Lung (tissue), 12 donors: ENCODE data around the gene AXIN1. TPM values are rescaled to one million over a fixed set of nuclear protein-coding genes. Genes with fewer than 3 reads are reported as not detected.

ENCODE experiments used
- ATAC-seq: fragments of 200-7000 bp; cut with Tn5 transposase; one replicate; pipeline ENCODE4 v1.9.1; 2020; ENCODE audit warnings: moderate number of reproducible peaks; ENCODE audit not compliant: insufficient read depth, low FRiP score
- DNase-seq, 3 donors: peaks; one replicate each; pipeline ENCODE4 v3.0.0-alpha.2; 2013 to 2017
- H3K27ac ChIP-seq, 2 donors: one replicate each; pipeline ENCODE4 v1.5.1; 2013; ENCODE audit warnings: mild to moderate bottlenecking in 2 of 2, moderate library complexity in 2 of 2, control low read depth in 1 of 2, inconsistent platforms in 1 of 2, low read depth in 1 of 2, low read length in 1 of 2
- H3K27me3 ChIP-seq, 3 donors: one replicate each; pipeline ENCODE4 v1.5.1; 2013; ENCODE audit warnings: low read length in 2 of 3; ENCODE audit not compliant: control insufficient read depth in 3 of 3, insufficient read depth in 3 of 3
- H3K36me3 ChIP-seq, 4 donors: one replicate each; pipeline ENCODE4 v1.5.1; 2013; ENCODE audit warnings: low read length in 4 of 4, mild to moderate bottlenecking in 1 of 4, moderate library complexity in 1 of 4; ENCODE audit not compliant: control insufficient read depth in 4 of 4, insufficient read depth in 4 of 4
- H3K4me1 ChIP-seq, 5 donors: one replicate each; pipeline ENCODE4 v1.5.1; 2013; ENCODE audit warnings: low read length in 5 of 5, mild to moderate bottlenecking in 2 of 5, moderate library complexity in 1 of 5; ENCODE audit not compliant: control insufficient read depth in 5 of 5, insufficient read depth in 5 of 5
- H3K4me3 ChIP-seq: one replicate; pipeline ENCODE4 v1.5.1; 2013; ENCODE audit warnings: mild to moderate bottlenecking, control low read depth, moderate library complexity
- H3K9ac ChIP-seq, 2 donors: one replicate each; pipeline ENCODE4 v1.5.1; 2013; ENCODE audit warnings: low read length in 2 of 2, control low read depth in 1 of 2; ENCODE audit not compliant: insufficient read depth in 1 of 2
- H3K9me3 ChIP-seq, 4 donors: one replicate each; pipeline ENCODE4 v1.5.1; 2013; ENCODE audit warnings: low read length in 3 of 4, mild to moderate bottlenecking in 1 of 4, moderate library complexity in 1 of 4; ENCODE audit not compliant: control insufficient read depth in 4 of 4, insufficient read depth in 3 of 4
- WGBS, 2 donors: extraction: QIAGEN DNeasy Blood & Tissue Kit; methylation state at CpG; one replicate each; pipeline ENCODE4 v1.1.7; 2013; 5-methylcytosine and 5-hydroxymethylcytosine counted together
- polyA plus RNA-seq, 2 donors: library from polyadenylated mRNA; stranded (reverse); fragments of 200-250 nt; gene quantifications; one replicate each; pipeline ENCODE4 v1.2.1, GENCODE V29; 2013
- total RNA-seq, 2 donors: library from RNA; depleted of rRNA in 1 of 2; stranded (reverse); fragments of >200 nt in 1 of 2; gene quantifications; one replicate each; pipeline ENCODE4 v1.2.1, GENCODE V29; 2014 to 2021
- TF ChIP-seq, protein P1 (sequence below): IDR thresholded peaks from 2 replicates; pipeline ENCODE4 v1.5.1; 2012; ENCODE audit warnings: mild to moderate bottlenecking; ENCODE audit errors: control extremely low read depth, extremely low read depth
- donor health status: control.
- donor health status: control.
- donor health status: Bipolar disorder and iron deficiency.
- donor health status: healthy.
- donor health status: DM: yes; HTN: yes; CAD: no.

The AXIN1 gene
- total and polyA plus RNA-seq, 4 donors = 16.9 to 25.9 (median 19.4) TPM

GRCh38 chr16:381012-381788, 28.7 kb upstream of the AXIN1 start:
- ATAC-seq (peak; percentile 6), DNase-seq (peak in 2 of 3 donors; percentile 23 to 41)
- Histone ChIP-seq H3K9ac (no peak overlapping the region), H3K9me3 (no peaks in the 10 kb centered on the region), H3K27me3 (no peaks in the 10 kb centered on the region), H3K27ac (peak overlapping the region; percentile 61 to 75), H3K36me3 (peaks cover 0 to 16% (median under 1%) of the 10 kb centered on the region in 4 donors), H3K4me1 (peaks cover 0 to 23% (median 4%) of the 10 kb centered on the region in 5 donors), H3K4me3 (peak overlapping the region; percentile 71)
- TF ChIP-seq, protein P1, sequence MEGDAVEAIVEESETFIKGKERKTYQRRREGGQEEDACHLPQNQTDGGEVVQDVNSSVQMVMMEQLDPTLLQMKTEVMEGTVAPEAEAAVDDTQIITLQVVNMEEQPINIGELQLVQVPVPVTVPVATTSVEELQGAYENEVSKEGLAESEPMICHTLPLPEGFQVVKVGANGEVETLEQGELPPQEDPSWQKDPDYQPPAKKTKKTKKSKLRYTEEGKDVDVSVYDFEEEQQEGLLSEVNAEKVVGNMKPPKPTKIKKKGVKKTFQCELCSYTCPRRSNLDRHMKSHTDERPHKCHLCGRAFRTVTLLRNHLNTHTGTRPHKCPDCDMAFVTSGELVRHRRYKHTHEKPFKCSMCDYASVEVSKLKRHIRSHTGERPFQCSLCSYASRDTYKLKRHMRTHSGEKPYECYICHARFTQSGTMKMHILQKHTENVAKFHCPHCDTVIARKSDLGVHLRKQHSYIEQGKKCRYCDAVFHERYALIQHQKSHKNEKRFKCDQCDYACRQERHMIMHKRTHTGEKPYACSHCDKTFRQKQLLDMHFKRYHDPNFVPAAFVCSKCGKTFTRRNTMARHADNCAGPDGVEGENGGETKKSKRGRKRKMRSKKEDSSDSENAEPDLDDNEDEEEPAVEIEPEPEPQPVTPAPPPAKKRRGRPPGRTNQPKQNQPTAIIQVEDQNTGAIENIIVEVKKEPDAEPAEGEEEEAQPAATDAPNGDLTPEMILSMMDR = no peak
- 1% methylated on average over 30 to 73 of the region's 73 CpGs for WGBS, 2 donors

GRCh38 chr16:380762-381011, 28.2 kb upstream of the AXIN1 start:
- H3K4me1 ChIP-seq = peaks cover 0 to 23% (median 4%) of the 10 kb centered on the region in 5 donors
- no peaks in the 10 kb centered on the region for H3K27me3 ChIP-seq
- no peak overlapping the region for H3K9ac ChIP-seq
- H3K36me3 ChIP-seq = peaks cover 0 to 21% (median 3%) of the 10 kb centered on the region in 4 donors
- peak overlapping the region; percentile 71 for H3K4me3 ChIP-seq
- H3K9me3 ChIP-seq = no peaks in the 10 kb centered on the region
- H3K27ac ChIP-seq = peak overlapping the region in 1 of 2 donors; percentile 75
- WGBS, 2 donors = 3 to 5% methylated on average over 12 of the region's 12 CpGs
- DNase-seq (no peak), ATAC-seq (no peak)
- TF ChIP-seq, protein P1 = no peak

DNA sequence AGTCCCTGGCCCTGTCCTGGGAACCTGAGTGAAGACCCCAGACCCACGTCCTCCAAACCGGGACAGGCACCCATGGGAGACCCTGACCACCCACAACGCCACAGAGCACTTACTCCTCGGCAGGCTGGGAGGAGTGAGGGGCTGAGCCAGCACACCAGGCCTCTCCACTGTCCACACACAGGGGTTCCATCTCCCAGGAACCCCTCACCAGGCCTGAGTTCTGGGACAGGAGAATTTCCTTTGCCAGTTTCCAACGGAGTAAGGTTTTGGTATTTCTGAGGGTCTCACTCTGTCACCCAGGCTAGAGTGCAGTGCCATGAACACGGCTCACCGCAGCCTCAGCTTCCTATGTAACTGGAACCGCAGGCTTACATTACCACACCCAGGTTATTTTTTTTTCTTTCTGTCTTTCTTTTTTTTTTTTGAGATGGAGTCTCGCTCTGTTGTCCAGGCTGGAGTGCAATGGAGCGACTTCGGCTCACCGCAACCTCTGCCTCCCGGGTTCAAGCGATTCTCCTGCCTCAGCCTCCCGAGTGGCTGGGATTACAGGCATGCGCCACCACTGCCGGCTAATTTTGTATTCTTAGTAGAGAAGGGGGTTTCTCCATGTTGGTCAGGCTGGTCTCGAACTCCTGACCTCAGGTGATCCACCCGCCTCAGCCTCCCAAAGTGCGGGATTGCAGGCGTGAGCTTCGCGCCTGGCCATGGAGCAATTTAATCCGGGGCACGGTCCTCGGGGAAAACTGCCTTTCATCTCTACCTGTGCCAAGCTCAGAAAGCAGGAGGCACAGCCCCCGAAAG, 27.6 kb upstream of the AXIN1 start:
- Histone ChIP-seq H3K9me3 (no peaks in the 10 kb centered on the region), H3K27me3 (no peaks in the 10 kb centered on the region), H3K27ac (peak overlapping the region in 1 of 2 donors; percentile 67), H3K36me3 (peaks cover 0 to 24% (median 3%) of the 10 kb centered on the region in 4 donors), H3K4me1 (peaks cover 0 to 23% (median 4%) of the 10 kb centered on the region in 5 donors), H3K9ac (no peak overlapping the region), H3K4me3 (no peak overlapping the region)
- TF ChIP-seq, protein P1 = no peak
- DNase-seq = no peak
- 78 to 80% methylated on average over 27 of the region's 27 CpGs for WGBS, 2 donors
- ATAC-seq = no peak
